Measurements from ENCODE around the gene SLC23A2. TPM values are rescaled to one million over a fixed set of nuclear protein-coding genes. Genes with fewer than 3 reads are reported as not detected.
A peak's percentile ranks its signal among the peaks of the same experiment; 100 is the strongest.

The SLC23A2 gene
- total RNA-seq, 2 donors from 2014 or later: 12.3 to 13.7 TPM

DNA sequence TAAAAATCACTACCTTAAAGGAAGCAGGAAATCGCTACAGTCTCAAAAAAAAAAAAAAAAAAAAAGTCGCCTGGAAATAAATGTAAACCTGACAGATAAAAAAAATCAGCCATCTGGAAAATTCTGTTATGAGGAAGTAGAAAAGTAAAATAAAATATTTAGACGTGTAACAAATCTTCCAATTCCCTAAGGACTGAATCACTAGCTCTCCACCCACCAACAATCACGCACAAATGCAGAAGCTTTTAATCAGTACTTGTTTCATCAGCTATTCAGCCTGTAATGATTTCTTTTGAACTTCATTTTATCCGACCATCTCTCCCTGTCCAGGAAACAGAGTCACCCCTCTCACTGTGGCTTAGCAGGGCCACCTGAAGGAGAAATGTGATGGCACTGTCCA, 59.0 kb downstream of the SLC23A2 start:
- 85 to 94% methylated on average over 2 to 4 of the region's 5 CpGs for WGBS, 2 experiments (ENCODE audit: insufficient coverage in 1 of 2, insufficient read length in 1 of 2)

DNA sequence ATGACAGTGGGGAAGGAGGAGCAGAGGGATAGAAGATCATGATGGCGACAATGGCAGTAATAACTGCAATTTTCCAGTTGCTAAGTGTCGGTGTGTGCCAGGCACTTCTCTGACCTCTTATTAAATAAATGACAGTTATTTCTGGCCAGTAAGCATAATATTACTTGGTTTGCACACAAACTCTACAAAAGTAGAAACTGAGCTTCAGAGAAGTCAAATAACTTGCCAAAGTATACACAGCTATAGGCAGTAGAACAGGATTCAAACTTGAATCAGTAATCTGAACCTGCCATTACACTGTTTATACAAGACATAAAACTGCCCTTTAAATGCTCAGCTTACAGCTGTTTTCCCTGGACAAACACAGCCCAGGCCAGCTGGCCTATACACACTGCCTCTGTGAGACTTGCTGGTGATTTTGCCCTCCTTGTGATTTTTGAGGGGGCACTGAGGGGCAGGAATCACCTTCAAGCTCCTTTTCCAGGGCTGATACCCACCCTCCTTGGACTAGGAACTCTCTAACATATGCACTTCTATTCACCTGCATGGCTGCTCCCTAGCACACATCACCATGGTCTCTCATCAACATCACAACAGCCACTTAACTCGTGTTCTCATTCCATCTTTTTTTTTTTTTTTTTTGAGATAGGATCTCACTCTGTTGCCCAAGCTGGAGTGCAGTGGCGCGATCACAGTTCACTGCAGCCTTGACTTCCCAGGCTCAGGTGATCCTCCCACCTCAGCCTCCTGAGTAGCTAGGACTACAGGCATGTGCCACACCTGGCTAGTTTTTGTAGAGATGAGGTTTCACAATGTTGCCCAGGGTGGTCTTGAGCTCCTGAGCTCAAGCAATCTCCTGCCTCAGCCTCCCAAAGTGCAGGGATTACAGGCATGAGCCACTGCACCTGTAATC, 63.6 kb downstream of the SLC23A2 start:
- no peaks in the 10 kb centered on the region for H3K27me3 ChIP-seq (ENCODE audit: control insufficient read depth, insufficient read depth, low read length, poor library complexity, severe bottlenecking)
- Mint-ChIP-seq H3K27me3 (ENCODE audit: insufficient read depth) (no peaks in the 10 kb centered on the region), H3K4me1 (no peaks in the 10 kb centered on the region), H3K36me3 (ENCODE audit: low read depth) (peaks cover 3% of the 10 kb centered on the region), H3K4me3 (no peak overlapping the region), H3K27ac (no peak overlapping the region), H3K9me3 (no peaks in the 10 kb centered on the region)
- WGBS, 2 experiments (ENCODE audit: insufficient coverage in 1 of 2, insufficient read length in 1 of 2): 84 to 100% methylated on average over 2 to 5 of the region's 5 CpGs
- no peaks in the 10 kb centered on the region for H3K9me3 ChIP-seq (ENCODE audit: control insufficient read depth, low read length)
- H3K4me1 ChIP-seq (ENCODE audit: control insufficient read depth, insufficient read depth, low read length): no peaks in the 10 kb centered on the region
- H3K9ac ChIP-seq (ENCODE audit: extremely low read depth, low read length, poor library complexity, severe bottlenecking): no peak overlapping the region
- no peaks in the 10 kb centered on the region for H3K36me3 ChIP-seq (ENCODE audit: control insufficient read depth, insufficient read depth, low read length)
- H3K27ac ChIP-seq (ENCODE audit: low read depth, low read length): no peak overlapping the region
- no peak overlapping the region for H3K4me3 ChIP-seq (ENCODE audit: low read length)
- TF ChIP-seq CTCF (conservative IDR thresholded peaks at IDR 0.05): no peak
- no peak for DNase-seq

More for the DNA sequence above, 59.0 kb downstream of the SLC23A2 start:
- Histone ChIP-seq H3K4me3 (ENCODE audit: low read length) (no peak overlapping the region), H3K4me1 (ENCODE audit: control insufficient read depth, insufficient read depth, low read length) (no peaks in the 10 kb centered on the region), H3K27ac (ENCODE audit: low read depth, low read length) (no peak overlapping the region), H3K9me3 (ENCODE audit: control insufficient read depth, low read length) (no peaks in the 10 kb centered on the region), H3K36me3 (ENCODE audit: control insufficient read depth, insufficient read depth, low read length) (no peaks in the 10 kb centered on the region), H3K27me3 (ENCODE audit: control insufficient read depth, insufficient read depth, low read length, poor library complexity, severe bottlenecking) (no peaks in the 10 kb centered on the region), H3K9ac (ENCODE audit: extremely low read depth, low read length, poor library complexity, severe bottlenecking) (no peak overlapping the region)
- Mint-ChIP-seq H3K9me3 (no peaks in the 10 kb centered on the region), H3K36me3 (ENCODE audit: low read depth) (no peaks in the 10 kb centered on the region), H3K4me1 (peaks cover 5% of the 10 kb centered on the region), H3K27me3 (ENCODE audit: insufficient read depth) (no peaks in the 10 kb centered on the region), H3K27ac (peak overlapping the region; percentile 67), H3K4me3 (no peak overlapping the region)
- DNase-seq: no peak
- TF ChIP-seq CTCF (conservative IDR thresholded peaks at IDR 0.05): no peak

DNA sequence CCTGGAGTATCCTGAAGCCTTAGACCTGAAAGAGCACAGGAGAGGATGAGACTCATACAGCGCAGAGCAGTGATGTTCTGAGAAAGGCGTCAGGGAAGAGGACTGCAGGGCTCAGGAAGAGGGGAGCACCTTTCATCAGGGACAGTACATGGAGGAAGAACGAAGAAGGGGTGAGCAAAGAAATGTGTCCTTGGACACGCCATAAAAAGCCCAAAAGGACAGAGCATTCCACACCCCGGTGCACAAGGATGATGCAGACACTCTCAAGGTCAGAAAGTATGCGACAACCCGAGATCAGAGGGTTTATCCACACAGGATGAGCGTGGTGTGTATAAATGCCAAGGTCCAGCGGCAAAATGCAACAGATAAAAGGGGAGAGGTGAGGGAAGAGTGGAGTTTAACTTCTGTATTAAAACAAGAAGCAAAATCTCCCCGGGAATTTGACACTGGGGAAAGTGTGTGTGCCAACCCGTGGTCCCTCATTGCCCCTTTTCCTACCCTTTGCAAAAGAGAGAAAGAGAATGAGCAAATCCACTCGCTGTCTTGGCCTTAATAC, 64.4 kb downstream of the SLC23A2 start:
- no peak for TF ChIP-seq CTCF (conservative IDR thresholded peaks at IDR 0.05)
- Mint-ChIP-seq H3K27me3 (ENCODE audit: insufficient read depth) (no peaks in the 10 kb centered on the region), H3K9me3 (no peaks in the 10 kb centered on the region), H3K4me1 (no peaks in the 10 kb centered on the region), H3K4me3 (no peak overlapping the region), H3K27ac (no peak overlapping the region), H3K36me3 (ENCODE audit: low read depth) (peaks cover 3% of the 10 kb centered on the region)
- DNase-seq: no peak
- Histone ChIP-seq H3K36me3 (ENCODE audit: control insufficient read depth, insufficient read depth, low read length) (peaks cover 3% of the 10 kb centered on the region), H3K9ac (ENCODE audit: extremely low read depth, low read length, poor library complexity, severe bottlenecking) (no peak overlapping the region), H3K27ac (ENCODE audit: low read depth, low read length) (no peak overlapping the region), H3K4me3 (ENCODE audit: low read length) (no peak overlapping the region), H3K27me3 (ENCODE audit: control insufficient read depth, insufficient read depth, low read length, poor library complexity, severe bottlenecking) (no peaks in the 10 kb centered on the region), H3K9me3 (ENCODE audit: control insufficient read depth, low read length) (no peaks in the 10 kb centered on the region), H3K4me1 (ENCODE audit: control insufficient read depth, insufficient read depth, low read length) (no peaks in the 10 kb centered on the region)
- WGBS, 2 experiments (ENCODE audit: insufficient coverage in 1 of 2, insufficient read length in 1 of 2): 89 to 96% methylated on average over 11 to 12 of the region's 12 CpGs

Measured in endodermal cell (in vitro differentiated cells).